ENCODE measurements around the gene OR2A25. TPM values are rescaled to one million over a fixed set of nuclear protein-coding genes. Genes with fewer than 3 reads are reported as not detected.

Gene OR2A25
- total RNA-seq, 1 experiment from 2014 or later = not detected

- TF ChIP-seq ZNF396 (CRISPR knock-in tag; IDR thresholded peaks at IDR 0.05; ENCODE audit: borderline replicate concordance) = no peak
- no peak for TF ChIP-seq MLX (CRISPR knock-in tag; IDR thresholded peaks at IDR 0.05)
- no peak for TF ChIP-seq CBFB (CRISPR knock-in tag; IDR thresholded peaks at IDR 0.05; ENCODE audit: low read depth)
- no peak for TF ChIP-seq NR1H2 (CRISPR knock-in tag; IDR thresholded peaks at IDR 0.05)
- TF ChIP-seq, protein P1, sequence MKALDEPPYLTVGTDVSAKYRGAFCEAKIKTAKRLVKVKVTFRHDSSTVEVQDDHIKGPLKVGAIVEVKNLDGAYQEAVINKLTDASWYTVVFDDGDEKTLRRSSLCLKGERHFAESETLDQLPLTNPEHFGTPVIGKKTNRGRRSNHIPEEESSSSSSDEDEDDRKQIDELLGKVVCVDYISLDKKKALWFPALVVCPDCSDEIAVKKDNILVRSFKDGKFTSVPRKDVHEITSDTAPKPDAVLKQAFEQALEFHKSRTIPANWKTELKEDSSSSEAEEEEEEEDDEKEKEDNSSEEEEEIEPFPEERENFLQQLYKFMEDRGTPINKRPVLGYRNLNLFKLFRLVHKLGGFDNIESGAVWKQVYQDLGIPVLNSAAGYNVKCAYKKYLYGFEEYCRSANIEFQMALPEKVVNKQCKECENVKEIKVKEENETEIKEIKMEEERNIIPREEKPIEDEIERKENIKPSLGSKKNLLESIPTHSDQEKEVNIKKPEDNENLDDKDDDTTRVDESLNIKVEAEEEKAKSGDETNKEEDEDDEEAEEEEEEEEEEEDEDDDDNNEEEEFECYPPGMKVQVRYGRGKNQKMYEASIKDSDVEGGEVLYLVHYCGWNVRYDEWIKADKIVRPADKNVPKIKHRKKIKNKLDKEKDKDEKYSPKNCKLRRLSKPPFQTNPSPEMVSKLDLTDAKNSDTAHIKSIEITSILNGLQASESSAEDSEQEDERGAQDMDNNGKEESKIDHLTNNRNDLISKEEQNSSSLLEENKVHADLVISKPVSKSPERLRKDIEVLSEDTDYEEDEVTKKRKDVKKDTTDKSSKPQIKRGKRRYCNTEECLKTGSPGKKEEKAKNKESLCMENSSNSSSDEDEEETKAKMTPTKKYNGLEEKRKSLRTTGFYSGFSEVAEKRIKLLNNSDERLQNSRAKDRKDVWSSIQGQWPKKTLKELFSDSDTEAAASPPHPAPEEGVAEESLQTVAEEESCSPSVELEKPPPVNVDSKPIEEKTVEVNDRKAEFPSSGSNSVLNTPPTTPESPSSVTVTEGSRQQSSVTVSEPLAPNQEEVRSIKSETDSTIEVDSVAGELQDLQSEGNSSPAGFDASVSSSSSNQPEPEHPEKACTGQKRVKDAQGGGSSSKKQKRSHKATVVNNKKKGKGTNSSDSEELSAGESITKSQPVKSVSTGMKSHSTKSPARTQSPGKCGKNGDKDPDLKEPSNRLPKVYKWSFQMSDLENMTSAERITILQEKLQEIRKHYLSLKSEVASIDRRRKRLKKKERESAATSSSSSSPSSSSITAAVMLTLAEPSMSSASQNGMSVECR (CRISPR knock-in tag; IDR thresholded peaks at IDR 0.05; ENCODE audit: borderline replicate concordance) = no peak
- TF ChIP-seq ZNF416 (CRISPR knock-in tag; IDR thresholded peaks at IDR 0.05) = no peak
- TF ChIP-seq, protein P2, sequence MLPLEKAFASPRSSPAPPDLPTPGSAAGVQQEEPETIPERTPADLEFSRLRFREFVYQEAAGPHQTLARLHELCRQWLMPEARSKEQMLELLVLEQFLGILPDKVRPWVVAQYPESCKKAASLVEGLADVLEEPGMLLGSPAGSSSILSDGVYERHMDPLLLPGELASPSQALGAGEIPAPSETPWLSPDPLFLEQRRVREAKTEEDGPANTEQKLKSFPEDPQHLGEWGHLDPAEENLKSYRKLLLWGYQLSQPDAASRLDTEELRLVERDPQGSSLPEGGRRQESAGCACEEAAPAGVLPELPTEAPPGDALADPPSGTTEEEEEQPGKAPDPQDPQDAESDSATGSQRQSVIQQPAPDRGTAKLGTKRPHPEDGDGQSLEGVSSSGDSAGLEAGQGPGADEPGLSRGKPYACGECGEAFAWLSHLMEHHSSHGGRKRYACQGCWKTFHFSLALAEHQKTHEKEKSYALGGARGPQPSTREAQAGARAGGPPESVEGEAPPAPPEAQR (CRISPR knock-in tag; IDR thresholded peaks at IDR 0.05) = no peak
- TF ChIP-seq, protein P3, sequence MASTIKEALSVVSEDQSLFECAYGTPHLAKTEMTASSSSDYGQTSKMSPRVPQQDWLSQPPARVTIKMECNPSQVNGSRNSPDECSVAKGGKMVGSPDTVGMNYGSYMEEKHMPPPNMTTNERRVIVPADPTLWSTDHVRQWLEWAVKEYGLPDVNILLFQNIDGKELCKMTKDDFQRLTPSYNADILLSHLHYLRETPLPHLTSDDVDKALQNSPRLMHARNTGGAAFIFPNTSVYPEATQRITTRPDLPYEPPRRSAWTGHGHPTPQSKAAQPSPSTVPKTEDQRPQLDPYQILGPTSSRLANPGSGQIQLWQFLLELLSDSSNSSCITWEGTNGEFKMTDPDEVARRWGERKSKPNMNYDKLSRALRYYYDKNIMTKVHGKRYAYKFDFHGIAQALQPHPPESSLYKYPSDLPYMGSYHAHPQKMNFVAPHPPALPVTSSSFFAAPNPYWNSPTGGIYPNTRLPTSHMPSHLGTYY (CRISPR knock-in tag; IDR thresholded peaks at IDR 0.05) = no peak
- TF ChIP-seq, protein P4, sequence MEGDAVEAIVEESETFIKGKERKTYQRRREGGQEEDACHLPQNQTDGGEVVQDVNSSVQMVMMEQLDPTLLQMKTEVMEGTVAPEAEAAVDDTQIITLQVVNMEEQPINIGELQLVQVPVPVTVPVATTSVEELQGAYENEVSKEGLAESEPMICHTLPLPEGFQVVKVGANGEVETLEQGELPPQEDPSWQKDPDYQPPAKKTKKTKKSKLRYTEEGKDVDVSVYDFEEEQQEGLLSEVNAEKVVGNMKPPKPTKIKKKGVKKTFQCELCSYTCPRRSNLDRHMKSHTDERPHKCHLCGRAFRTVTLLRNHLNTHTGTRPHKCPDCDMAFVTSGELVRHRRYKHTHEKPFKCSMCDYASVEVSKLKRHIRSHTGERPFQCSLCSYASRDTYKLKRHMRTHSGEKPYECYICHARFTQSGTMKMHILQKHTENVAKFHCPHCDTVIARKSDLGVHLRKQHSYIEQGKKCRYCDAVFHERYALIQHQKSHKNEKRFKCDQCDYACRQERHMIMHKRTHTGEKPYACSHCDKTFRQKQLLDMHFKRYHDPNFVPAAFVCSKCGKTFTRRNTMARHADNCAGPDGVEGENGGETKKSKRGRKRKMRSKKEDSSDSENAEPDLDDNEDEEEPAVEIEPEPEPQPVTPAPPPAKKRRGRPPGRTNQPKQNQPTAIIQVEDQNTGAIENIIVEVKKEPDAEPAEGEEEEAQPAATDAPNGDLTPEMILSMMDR (IDR thresholded peaks at IDR 0.05) = no peak
- no peak for TF ChIP-seq JUN (CRISPR knock-in tag; IDR thresholded peaks at IDR 0.05)
- TF ChIP-seq EMX1 (CRISPR knock-in tag; IDR thresholded peaks at IDR 0.05) = no peak
- TF ChIP-seq HMGXB4 (CRISPR knock-in tag; IDR thresholded peaks at IDR 0.05) = no peak
These were observed 11.7 kb upstream of the OR2A25 start (continued) for GRCh38 chr7:144057954-144058353.

GRCh38 chr7:144063710-144064109 is 5.9 kb upstream of the OR2A25 start:
- Mint-ChIP-seq H3K4me1 (peaks cover 7% of the 10 kb centered on the region), H3K36me3 (peaks cover 28% of the 10 kb centered on the region), H3K27me3 (ENCODE audit: low read depth) (peaks cover 4% of the 10 kb centered on the region; the same call in 1 of the 2 replicates), H3K4me3 (no peak overlapping the region), H3K9me3 (peaks cover 41% of the 10 kb centered on the region), H3K27ac (no peak overlapping the region)
- DNase-seq (ENCODE audit: low spot score) (peak; percentile 45), ATAC-seq (peak; percentile 81)
- CTCF ChIA-PET = interaction anchor here (0.6 to 2.4 kb wide), 19 partner anchors 9 to 328 kb away, joined by 3 to 11 read pairs (median 4); partner anchors contain the start of genes OR2A12 and OR2A5
- POLR2A ChIA-PET = no interaction called here
- TF ChIP-seq ZNF512 (CRISPR knock-in tag; IDR thresholded peaks at IDR 0.05; ENCODE audit: borderline replicate concordance) = no peak
- TF ChIP-seq, protein P3 (CRISPR knock-in tag; IDR thresholded peaks at IDR 0.05) = no peak
- TF ChIP-seq, protein P5, sequence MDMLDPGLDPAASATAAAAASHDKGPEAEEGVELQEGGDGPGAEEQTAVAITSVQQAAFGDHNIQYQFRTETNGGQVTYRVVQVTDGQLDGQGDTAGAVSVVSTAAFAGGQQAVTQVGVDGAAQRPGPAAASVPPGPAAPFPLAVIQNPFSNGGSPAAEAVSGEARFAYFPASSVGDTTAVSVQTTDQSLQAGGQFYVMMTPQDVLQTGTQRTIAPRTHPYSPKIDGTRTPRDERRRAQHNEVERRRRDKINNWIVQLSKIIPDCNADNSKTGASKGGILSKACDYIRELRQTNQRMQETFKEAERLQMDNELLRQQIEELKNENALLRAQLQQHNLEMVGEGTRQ (CRISPR knock-in tag; IDR thresholded peaks at IDR 0.05) = no peak
- no peak for TF ChIP-seq NR2C2 (CRISPR knock-in tag; IDR thresholded peaks at IDR 0.05)
- TF ChIP-seq E2F5 (CRISPR knock-in tag; IDR thresholded peaks at IDR 0.05) = no peak
- TF ChIP-seq ATF3 (CRISPR knock-in tag; conservative IDR thresholded peaks at IDR 0.05) = no peak

Measured in WTC11 (cell line).